ENCODE data around the gene TECPR1. TPM values are rescaled to one million over a fixed set of nuclear protein-coding genes. Genes with fewer than 3 reads are reported as not detected.

The TECPR1 gene
- total RNA-seq, 1 experiment from 2014 or later = 13.9 TPM

DNA sequence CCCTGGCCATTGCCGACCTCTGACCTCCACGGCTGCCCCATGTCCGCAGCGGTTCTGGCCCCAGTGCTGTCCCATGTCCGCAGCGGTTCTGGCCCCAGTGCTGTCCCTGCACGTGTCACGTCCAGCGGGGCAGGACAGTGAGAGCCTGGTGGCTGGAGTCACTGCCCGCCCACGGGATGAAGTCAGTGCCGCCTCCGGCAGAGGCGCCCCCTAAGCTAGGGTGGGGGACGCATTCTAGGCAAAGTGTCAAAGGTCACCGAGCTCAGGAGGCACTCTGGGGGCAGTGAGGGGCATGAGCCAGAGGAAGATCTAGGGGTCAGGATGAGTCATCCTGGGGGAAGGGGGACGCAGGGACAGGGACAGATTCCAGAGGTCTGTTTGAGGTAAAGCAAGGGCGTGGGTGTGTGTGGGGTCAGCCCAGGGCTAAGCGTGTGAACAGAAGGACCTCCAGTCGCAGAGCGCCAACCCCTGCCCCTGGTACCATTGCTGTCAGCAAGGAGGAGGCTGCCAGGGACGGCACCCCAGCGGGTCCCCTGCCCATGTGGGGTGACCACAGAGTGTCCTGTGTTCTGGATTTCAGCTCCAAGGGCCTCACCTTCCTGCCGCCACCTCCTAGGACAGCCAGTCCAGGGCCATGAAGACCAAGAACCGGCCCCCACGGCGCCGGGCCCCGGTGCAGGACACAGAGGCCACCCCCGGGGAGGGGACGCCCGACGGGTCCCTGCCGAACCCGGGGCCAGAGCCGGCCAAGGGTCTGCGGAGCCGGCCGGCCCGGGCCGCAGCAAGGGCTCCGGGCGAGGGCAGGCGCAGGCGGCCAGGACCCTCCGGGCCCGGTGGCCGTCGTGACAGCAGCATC, 40.1 kb downstream of the TECPR1 start:
- H2BK120ac ChIP-seq (ENCODE audit: low read depth, low read length, poor library complexity, severe bottlenecking) = no peak overlapping the region
- H3K9me3 ChIP-seq (ENCODE audit: control insufficient read depth, low read depth, low read length) = no peaks in the 10 kb centered on the region
- Mint-ChIP-seq H3K9me3 (no peaks in the 10 kb centered on the region), H3K27ac (no peak overlapping the region), H3K4me1 (peaks cover 4 to 8% of the 10 kb centered on the region in 2 experiments; a peak in 3 of 4 replicates), H3K4me3 (peak overlapping the region; percentile 62 to 75), H3K36me3 (ENCODE audit: insufficient read depth in 1 of 3, low read depth in 3 of 3) (peaks cover 3 to 8% (median 7%) of the 10 kb centered on the region in 3 experiments; a peak in 6 of 7 replicates), H3K27me3 (ENCODE audit: low read depth) (no peaks in the 10 kb centered on the region)
- TF ChIP-seq, protein P1, sequence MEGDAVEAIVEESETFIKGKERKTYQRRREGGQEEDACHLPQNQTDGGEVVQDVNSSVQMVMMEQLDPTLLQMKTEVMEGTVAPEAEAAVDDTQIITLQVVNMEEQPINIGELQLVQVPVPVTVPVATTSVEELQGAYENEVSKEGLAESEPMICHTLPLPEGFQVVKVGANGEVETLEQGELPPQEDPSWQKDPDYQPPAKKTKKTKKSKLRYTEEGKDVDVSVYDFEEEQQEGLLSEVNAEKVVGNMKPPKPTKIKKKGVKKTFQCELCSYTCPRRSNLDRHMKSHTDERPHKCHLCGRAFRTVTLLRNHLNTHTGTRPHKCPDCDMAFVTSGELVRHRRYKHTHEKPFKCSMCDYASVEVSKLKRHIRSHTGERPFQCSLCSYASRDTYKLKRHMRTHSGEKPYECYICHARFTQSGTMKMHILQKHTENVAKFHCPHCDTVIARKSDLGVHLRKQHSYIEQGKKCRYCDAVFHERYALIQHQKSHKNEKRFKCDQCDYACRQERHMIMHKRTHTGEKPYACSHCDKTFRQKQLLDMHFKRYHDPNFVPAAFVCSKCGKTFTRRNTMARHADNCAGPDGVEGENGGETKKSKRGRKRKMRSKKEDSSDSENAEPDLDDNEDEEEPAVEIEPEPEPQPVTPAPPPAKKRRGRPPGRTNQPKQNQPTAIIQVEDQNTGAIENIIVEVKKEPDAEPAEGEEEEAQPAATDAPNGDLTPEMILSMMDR (conservative IDR thresholded peaks at IDR 0.05) = no peak
- no peak overlapping the region for H2AK5ac ChIP-seq (ENCODE audit: insufficient read length, low read length)
- H3K23ac ChIP-seq (ENCODE audit: insufficient read length, low read depth, low read length) = no peak overlapping the region
- no peak overlapping the region for H4K91ac ChIP-seq (ENCODE audit: insufficient read length, low read depth, low read length)
- H3K27ac ChIP-seq (ENCODE audit: insufficient read length, low read depth, low read length) = no peak overlapping the region
- WGBS (ENCODE audit: extremely low coverage, insufficient read length, low lambda C conversion rate) = no CpG with 5 or more reads among the region's 49 CpGs
- H3K23me2 ChIP-seq (ENCODE audit: insufficient read length, low read depth, low read length, poor library complexity, severe bottlenecking) = no peaks in the 10 kb centered on the region
- H4K8ac ChIP-seq (replicated peaks; ENCODE audit: insufficient read length, low read depth, low read length) = no peak overlapping the region
- no peaks in the 10 kb centered on the region for H3K27me3 ChIP-seq (ENCODE audit: insufficient read depth, low read length)
- H2AFZ ChIP-seq (ENCODE audit: low read length) = no peak overlapping the region
- H2BK20ac ChIP-seq (ENCODE audit: low read depth, low read length, poor library complexity, severe bottlenecking) = no peak overlapping the region
- H3K4ac ChIP-seq (ENCODE audit: low read depth, low read length) = no peak overlapping the region
- H2BK5ac ChIP-seq (ENCODE audit: insufficient read length, low read length) = no peak overlapping the region
- H3K18ac ChIP-seq (ENCODE audit: insufficient read length, low read depth, low read length) = no peak overlapping the region
- no peak overlapping the region for H3K4me2 ChIP-seq (ENCODE audit: insufficient read depth, insufficient read length, low read length)
- H2BK15ac ChIP-seq (ENCODE audit: low read depth, low read length) = no peak overlapping the region
- no peaks in the 10 kb centered on the region for H3K79me1 ChIP-seq (ENCODE audit: insufficient read depth, low read depth, low read length, poor library complexity, severe bottlenecking)
- no peaks in the 10 kb centered on the region for H3K4me1 ChIP-seq (ENCODE audit: insufficient read depth, low read length)
- no peaks in the 10 kb centered on the region for H4K20me1 ChIP-seq (ENCODE audit: control insufficient read depth, insufficient read depth, insufficient read length)
- H4K5ac ChIP-seq (ENCODE audit: insufficient read length, low read depth, low read length) = no peak overlapping the region
- H3K14ac ChIP-seq (ENCODE audit: insufficient read depth, low read length) = no peak overlapping the region; the same call in 1 of the 2 replicates
- no peak overlapping the region for H2BK12ac ChIP-seq (ENCODE audit: insufficient read length, low read depth, low read length)
- H3K9ac ChIP-seq (ENCODE audit: extremely low read depth, insufficient read length, low read length) = no peak overlapping the region
- DNase-seq = peak; percentile 41
- no peaks in the 10 kb centered on the region for H3K79me2 ChIP-seq (ENCODE audit: insufficient read depth, low read length)
- H3T11ph ChIP-seq (ENCODE audit: low read length) = no peak overlapping the region
- no peak overlapping the region for H3K56ac ChIP-seq (ENCODE audit: insufficient read length, low read depth, low read length)
